GM19467 (cell line): ENCODE data around the gene TNIP1.

ENCODE experiments used
- ATAC-seq: cut with Tn5 transposase; IDR thresholded peaks from one replicate; pipeline ENCODE4 v1.9.1; 2021; ENCODE audit warnings: mild to moderate bottlenecking, moderate library complexity; ENCODE audit not compliant: unreplicated experiment

Gene TNIP1

DNA sequence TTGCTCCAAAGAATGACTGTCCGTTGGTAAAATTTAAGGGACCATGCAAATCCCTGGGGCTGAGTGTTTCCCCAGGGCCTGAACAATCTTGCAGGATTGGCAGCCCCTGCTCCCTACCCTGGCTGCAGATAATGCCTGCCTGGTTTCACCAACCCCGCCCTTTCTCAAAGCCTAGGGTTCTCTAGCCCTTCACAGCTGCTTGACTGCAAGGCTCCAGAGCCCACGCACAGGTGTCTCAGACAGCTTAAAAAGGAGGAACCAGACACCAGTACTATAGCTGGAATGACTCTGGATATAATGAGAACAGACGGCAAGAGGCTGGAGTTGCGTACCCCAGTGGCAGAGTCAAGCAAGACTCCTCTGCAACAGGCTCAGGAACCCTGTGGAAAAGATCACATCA lies 25.2 kb upstream of the TNIP1 start:
- no peak for ATAC-seq

DNA sequence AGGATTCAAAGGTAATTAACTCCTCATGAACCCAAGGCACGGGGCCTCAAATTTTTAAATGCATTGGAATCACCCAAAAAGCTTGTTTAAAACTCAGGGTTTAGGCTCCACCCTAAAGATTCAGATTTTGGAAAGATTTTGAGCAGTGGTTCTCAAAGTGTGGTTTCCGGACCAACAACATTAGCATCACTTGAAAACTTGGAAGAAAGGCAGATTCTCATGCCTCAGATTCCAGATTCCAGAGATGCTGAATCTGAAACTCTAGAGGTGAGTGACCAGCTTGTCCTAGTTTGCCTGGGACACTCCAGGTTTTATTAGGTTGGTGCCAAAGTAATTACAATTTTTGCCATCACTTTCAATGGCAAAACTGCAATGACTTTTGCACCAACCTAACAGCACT lies 24.7 kb upstream of the TNIP1 start:
- ATAC-seq: no peak

DNA sequence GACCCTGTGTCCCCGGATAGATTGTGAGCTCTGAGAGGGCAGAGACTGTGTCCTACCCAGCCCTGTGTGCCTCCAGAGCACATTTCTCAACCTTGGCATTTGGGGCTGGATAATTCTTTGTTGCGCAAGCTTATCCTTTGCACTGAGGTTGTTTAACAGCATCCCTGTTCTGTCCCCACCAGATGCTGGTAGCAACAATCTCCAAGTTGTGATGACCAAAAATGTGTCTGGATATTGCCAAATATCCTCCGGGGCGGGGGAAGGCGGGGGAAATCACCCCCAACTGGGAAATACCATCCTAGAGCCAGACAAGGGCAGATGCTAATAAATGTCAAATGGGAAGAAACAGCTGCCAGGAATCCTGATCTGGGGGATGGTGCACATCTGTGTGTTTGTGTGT lies 24.0 kb upstream of the TNIP1 start:
- ATAC-seq: no peak

DNA sequence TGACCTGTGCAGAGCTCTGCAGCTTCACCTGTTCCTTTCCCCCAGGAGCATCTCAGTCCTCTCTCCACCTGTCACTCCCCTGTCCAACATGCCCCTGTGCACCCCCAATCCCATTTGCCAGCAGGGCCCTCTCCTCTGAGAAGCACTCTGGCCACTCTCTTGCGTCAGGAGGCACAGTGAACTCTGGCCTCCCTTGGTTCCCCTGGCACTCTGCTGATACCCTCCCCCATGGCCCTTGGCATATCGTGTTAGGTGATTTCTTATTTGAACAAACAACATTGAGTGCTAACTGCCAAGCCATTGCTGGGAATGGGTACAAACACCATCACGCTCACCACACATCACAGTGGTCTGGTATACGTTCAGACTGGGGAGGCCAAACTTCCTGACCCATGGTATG lies 20.9 kb upstream of the TNIP1 start:
- no peak for ATAC-seq

DNA sequence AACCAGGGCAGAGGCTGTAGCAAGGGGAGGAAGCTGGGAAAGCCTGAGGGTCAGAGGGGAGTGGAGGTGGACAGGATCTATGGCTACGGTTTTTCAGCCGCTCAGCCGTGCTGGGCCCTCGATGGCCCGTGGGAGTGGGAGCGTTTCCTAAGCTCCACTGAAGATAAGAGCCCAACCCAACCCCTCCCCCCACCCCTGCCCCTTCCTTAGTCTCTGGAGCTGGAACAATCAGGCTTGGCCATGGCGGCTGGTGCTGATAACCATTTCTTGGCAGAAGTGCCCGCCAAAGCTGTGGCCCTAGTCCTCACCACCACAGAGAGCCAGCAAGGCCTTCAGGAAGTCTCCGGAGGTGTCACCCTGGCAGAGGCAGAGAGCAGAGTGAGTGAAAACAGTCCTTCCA lies 20.3 kb upstream of the TNIP1 start:
- no peak for ATAC-seq

DNA sequence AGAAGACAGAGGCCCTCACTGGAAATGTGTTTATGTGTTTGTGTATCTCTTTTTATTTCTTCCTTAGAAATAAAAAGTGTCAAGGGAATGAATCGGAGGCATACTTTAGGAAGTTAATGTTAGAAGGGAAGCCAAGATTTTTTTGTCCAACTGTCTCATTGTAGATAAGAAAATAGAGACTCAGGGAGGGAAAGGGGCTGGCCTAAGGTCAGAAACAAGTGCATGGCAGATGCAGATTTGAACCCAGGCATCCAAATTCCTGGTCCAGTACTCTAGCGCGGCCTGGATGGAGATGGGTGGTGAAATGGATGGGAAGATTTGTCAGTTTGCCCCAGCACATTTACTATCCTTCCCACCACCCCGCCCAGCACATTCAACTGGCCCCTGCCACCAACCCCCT lies 19.8 kb upstream of the TNIP1 start:
- no peak for ATAC-seq

DNA sequence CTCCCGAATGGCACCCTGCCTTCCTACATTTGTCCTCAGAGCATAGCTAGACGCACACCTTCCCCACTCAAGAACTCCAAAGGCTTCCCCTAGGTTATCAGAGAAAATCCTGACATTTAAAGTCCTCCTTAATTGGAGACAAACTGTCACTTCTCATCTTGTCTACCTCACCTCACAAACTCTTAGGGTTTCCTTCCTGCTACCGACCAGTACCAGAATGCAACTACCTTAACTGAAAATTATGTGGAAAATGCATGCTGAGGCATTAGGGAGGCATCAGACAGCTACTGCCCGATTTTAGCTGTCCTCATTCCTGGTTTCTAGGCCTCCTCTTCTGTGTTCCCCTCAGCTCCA lies 17.9 kb upstream of the TNIP1 start:
- no peak for ATAC-seq

DNA sequence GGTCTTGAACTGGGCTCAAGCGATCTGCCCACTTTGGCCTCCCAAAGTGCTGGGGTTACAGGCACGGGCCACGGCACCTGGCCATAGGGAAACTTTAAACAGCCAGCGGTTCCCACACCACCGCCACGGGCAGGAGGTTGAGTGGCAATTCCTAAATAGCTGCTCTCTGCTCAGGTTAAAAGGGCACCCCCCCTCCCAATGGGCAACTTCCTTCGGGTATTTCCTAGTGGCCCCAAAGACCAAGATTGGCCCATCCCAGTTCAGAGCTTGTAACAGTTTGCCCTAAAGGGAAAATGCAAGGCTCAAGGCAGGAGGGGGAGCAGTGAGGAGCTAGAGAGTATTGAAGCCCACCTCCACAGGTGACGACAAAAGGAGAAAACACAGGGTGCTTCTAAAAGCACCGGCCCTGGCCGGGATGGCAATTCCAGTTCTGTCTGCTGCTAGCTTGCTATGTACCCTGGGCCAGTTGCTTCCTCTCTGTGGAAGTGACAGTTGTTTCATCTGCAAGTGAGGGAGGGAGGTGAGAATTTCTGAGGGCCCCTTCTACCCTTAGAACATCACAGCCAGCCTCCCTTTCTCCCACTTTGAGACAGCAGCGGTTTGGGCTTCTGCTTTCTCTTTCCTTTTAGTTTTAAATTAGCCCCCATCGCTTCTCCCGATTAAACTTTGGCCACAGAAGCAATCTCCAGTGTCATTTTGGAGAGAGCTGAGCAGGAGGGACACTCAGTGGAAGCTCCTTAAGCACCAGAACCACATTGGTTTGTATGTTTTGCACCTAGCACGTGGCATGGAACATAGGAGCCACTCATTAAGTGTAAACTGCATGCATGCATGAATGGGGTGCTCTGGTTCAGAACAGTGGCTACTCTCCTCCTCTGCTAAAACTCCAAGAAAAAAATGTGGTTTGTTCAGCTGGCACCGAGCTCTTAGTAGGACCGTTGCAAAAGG lies 17.3 kb upstream of the TNIP1 start:
- peak; percentile 44 for ATAC-seq

DNA sequence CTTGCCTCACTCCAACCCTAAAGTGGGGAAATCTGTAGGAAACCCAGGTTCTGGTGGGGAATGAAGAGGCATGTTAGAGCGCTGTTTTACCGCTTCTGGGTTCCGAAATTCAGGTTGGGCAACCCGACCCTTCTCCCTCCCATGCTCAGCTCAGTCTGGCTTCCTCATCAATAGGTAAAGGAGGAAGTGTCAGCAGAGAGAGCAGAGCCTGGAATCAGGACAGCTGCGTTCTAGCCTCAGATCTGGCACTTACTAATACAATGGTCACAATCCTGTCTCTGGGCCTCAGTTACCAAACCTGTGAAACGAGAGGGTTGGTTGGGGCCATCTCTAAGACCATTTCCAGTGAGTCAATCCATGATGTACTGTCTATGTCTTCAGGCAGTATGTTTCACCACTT lies 16.2 kb upstream of the TNIP1 start:
- ATAC-seq: no peak

DNA sequence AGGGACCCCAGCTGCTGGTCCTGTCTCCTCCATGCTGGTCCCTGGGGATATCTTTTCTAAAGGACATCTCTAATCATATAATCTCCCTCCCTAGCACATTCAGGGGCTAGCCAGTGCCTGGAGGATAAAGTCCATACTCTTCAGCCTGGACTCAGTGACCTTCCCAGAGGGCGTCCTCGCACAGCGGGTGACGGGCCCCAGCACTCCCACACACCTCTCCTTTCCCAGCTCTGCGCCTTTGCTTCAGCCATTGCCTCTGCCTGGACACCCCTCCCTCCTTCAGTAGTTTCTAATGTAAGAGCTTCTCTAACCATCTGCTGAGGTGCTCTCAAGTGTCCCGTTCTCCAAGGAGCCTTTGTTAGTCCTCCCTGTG lies 15.2 kb upstream of the TNIP1 start:
- no peak for ATAC-seq

DNA sequence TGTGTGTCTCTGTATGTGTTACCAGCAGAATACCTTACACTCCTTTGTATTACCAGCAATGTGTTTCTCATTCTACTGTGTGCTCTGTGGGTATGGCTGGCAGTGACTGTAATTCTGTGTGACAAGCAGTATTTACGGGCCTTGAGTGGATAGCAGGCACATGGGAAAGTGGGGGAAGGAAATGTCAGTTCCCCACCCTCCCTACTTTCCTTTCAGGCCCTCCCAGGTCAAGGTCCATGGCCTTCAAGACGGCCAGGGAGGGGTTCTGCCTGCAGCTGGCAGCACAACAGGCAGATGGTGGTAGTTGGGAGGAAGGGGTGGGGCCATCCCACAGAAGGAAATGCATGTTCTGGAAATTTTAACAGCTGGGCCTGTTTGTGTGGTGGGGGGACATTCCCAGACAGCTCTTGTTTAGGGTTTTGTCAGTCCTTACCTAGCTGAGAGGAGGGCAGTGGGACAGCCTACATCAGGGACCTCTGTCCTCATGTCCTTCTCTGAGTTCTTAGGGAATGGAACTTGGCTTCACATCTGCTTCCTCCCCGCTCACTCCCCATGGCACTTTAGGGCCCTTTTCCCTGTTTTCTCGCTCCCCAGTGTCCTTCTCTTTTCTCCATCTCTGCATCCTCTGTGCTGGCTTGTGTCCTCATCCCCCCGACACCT lies 14.6 kb upstream of the TNIP1 start:
- no peak for ATAC-seq

DNA sequence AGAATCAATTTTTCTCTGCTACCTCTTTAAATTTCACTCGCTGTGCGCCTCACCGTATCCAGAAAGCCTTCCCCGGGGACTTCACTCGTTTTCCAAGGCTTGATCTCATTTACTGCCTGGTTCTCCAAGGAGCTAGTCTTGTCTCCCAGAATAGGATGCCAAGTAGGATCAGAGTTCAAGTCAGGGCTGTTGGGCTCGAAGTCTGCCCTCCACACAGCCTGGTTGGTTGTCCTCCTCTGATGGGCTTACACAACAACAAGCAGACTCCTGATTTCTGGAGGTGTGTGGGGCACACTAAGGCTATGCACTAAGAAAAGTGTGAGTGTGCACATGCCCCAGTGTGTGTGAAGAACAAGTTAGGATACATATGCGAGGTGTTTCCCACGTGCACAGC lies 14.0 kb upstream of the TNIP1 start:
- ATAC-seq: no peak

DNA sequence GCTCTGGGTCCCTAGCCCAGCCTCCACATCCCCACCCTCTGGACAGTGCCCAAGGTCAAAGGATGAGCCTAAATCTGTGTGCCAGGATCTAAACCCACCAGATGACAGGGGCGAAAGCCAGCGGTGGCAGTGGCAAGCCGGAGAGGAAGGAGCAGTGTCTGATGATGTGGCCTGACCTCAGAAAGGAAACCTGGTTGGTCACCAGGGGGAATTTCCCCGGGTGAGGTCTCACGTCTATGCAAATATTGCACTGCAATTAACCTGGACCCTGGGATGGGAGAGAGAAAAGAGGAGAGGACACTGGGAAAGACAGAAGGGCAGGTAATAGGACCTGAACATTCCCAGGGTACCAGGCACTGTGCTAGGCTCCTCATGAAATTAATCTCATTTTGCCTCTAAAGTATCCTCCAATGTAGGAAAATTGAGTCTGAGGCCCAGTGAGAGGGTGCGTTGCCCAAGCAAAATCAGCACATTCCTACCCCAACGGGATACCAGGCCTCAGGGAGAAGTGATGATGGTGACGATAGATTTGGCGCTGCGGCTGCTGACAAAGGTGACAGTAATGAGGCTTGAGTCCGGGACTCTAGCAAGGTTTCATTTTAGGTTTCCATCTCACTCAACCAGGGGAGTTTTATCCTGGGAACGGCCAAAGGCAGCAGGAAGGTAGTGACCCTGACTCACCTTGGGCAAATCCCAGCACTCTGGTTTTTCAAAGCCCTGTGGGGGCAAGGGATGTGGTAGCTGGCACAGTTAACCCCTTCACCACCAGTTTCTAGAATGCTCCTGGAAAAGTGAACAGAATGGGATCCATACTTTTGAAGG lies 13.4 kb upstream of the TNIP1 start:
- ATAC-seq: peak; percentile 65

DNA sequence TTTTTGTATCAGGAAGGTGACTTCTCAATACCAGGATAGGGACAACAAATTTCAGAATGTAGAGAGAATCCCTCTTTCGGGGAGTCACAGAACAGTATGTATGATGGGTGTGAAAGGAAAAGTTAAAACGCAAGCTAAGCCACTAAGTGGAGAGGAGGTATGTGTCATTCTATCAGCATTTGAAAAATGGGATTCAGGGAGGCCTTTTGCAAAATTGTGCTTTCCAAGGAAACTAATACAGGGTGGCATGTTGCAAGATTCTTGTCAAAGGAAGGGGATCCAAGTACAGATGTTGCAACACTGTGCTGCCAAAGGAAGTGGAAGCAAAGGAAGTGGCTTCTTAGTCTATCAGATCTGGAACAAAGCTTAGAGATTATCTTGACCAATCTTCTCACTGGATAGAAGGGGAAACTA lies 12.6 kb upstream of the TNIP1 start:
- ATAC-seq: no peak

DNA sequence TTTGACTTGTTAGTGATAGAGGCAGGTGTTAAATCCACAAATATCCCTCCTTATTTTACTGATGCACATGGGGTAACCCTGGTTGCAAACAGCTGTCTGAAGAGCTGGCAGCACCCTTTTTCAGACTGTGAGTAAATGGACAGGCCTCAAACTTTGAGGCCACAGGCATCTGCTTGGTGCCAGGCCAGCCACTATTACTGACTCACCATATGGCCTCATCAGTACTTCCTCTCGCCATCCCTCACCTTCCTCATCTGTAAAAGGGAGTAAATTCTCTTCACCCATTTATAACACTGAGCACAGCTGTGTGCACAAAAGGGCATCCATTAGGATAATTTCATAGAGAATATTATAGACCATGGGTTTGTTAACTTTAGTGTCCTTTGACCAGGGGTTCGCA lies 11.9 kb upstream of the TNIP1 start:
- no peak for ATAC-seq

DNA sequence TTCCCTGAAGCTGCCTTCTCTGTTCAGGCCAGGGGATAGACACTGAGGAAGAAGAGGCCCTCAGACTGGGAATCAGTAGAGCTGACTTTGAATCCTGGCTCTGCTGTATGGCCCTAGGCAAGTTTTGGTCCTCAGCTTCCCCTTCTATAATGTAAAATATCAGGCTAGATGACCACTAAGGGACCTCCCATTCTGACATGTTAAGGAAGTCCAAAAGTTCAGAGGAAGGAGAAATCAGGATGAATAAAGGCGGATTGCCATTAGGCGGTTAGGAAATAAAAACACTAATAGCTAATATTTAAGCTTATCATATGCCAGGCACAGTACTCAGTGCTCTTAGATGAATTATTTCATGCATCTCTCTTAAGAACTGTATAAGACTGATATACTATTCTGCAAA lies 8.9 kb upstream of the TNIP1 start:
- ATAC-seq: no peak

DNA sequence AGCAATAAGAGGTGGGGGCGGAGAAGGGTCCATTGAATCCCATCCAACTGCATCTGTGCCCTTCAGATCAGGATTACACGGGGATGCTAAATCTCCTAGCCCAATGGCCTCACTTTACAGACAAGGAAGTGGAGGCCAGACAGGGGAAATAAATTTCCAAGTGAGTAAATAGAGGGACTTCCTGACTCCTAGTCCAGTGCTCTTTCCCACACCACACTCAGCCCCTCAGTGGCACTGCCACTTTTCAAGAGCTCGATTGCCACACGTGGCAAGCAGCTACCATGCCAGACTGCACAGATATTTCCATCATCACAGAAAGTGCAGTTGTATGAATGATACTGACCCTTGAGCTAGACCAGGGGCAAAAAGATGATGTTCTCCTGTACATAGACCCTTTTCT lies 8.2 kb upstream of the TNIP1 start:
- no peak for ATAC-seq

DNA sequence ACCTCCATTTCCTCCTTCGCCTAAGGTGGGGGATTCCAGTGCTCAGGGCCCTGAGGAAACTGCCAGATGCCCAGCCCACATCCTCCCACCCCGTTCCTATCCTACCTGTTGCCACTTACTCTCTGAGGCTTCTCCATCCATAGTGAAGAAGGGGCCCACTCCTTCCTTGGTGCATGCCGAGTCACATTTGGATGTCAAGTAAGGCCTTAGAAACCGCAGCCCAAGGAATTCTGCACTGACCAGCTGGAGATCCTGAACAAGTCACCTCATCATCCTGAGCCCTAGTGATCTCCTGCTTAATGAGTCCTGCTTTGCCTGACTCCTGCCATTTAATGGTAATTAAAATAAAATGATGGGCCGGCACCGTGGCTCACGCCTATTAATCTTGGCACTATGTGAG lies 6.7 kb upstream of the TNIP1 start:
- no peak for ATAC-seq

DNA sequence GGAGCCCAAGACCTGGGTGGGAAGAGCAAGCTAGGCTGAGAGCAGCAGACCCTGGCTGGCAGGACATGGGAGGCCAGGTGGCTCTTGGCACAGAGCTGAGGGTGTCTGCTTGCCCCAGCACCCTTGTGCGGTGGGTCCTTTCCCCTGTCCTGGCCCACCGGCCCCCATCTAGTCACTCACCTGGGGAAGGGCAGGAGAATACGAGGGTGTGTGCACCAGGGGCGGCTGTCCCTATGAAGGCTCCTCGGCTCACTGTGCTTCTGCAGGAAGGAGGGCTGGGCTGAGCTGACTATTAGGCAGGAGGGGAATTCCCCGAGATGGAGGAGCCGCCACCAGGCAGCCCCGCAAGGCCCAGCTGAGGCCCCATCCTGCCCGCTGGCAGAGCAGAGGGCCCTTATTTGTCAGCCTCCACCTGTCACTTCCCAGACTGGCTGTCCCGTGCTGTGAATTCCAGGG lies 6.1 kb upstream of the TNIP1 start:
- ATAC-seq: peak; percentile 69

DNA sequence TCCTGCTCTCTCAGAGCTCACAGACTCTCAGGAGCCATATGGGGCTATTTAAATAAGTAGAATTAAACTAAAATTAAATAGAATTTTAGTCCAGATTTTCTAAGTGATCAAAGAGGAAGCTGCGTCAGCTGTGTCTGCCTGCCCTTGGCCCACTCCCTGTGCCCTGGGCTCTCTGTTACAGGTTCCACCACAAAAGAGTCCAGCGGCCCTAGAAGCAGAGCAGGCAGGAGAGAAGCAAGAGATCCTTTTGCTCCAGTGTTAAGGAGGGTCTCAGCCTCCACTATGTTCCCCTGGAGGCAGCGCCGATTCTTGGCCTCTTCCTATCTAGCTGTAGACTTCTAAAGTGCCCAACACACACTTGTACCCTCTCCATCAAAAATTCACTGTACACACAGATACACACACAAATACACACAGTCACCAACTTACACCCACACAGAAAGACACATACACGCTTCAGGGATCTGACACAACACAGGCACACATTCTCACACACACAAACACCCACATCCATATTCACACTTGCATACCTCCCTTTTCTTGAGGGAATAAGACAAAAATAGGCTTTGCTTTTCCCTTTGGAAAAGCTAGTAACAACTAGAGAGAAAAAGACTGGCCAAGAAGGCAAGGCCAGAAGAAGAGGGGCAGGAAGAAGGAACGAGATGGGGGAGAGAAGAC lies 5.5 kb upstream of the TNIP1 start:
- ATAC-seq: no peak

DNA sequence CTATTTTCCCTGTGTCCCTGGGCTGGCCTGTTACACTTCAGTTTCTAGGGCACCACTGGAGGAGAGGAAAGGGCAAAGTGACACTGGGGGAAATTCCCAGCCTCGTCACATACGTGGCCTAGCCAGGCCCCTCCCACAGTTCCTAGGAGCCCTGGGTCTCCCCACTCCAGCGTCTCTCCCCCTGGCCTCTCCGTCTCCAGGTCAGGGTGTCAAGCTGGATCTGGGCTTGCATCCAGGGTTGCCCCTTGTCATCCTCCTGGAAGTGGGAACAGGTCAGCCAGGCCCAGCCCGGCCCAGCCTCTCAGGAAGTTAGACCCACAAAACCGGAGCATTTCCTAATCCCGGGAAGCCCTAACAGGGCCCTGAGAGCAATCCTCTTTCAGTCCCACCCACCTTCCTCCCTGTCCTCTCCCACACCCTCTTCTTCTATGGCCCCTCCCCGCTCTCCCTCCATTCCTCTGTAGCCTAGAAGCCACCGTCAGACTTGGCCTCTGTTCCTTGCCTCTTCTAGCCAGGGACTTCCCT lies 4.7 kb upstream of the TNIP1 start:
- ATAC-seq: no peak
